ENCODE data around the gene PIP5K1B. TPM values are rescaled to one million over a fixed set of nuclear protein-coding genes. Genes with fewer than 3 reads are reported as not detected.

The PIP5K1B gene
- total RNA-seq, 4 donors from 2014 or later = 0.29 to 8.2 (median 4.1) TPM

DNA sequence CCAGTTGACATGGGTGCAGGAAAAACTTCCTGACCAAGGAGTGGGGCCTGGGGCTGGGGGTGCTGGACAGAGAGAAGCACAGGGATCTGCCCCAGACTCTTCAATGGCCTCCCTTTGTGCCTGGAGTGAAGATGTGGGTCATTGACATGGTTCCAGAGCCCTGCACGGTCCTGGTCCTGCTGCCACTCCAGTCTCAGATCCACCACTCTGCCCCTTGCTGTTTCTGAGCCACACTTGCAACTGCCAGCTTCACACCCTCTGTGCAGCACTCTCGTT, 10.1 kb downstream of the PIP5K1B start:
- TF ChIP-seq, protein P1, sequence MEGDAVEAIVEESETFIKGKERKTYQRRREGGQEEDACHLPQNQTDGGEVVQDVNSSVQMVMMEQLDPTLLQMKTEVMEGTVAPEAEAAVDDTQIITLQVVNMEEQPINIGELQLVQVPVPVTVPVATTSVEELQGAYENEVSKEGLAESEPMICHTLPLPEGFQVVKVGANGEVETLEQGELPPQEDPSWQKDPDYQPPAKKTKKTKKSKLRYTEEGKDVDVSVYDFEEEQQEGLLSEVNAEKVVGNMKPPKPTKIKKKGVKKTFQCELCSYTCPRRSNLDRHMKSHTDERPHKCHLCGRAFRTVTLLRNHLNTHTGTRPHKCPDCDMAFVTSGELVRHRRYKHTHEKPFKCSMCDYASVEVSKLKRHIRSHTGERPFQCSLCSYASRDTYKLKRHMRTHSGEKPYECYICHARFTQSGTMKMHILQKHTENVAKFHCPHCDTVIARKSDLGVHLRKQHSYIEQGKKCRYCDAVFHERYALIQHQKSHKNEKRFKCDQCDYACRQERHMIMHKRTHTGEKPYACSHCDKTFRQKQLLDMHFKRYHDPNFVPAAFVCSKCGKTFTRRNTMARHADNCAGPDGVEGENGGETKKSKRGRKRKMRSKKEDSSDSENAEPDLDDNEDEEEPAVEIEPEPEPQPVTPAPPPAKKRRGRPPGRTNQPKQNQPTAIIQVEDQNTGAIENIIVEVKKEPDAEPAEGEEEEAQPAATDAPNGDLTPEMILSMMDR (IDR thresholded peaks at IDR 0.05) = no peak
- no peak for TF ChIP-seq POLR2A (IDR thresholded peaks at IDR 0.05)
- Histone ChIP-seq H3K27ac (no peak overlapping the region), H3K4me3 (no peak overlapping the region), H3K9me3 (no peaks in the 10 kb centered on the region), H3K27me3 (no peaks in the 10 kb centered on the region), H3K4me1 (no peaks in the 10 kb centered on the region), H3K36me3 (no peaks in the 10 kb centered on the region)
- intact Hi-C loops (cut with DNase I; ENCODE audit: low total_unique reads) = no loop called here
- DNase-seq = no peak

GRCh38 chr9:68717552-68718443, 12.8 kb downstream of the PIP5K1B start:
- intact Hi-C loops (cut with DNase I; ENCODE audit: low total_unique reads) = no loop called here
- Histone ChIP-seq H3K27me3 (no peaks in the 10 kb centered on the region), H3K4me1 (no peaks in the 10 kb centered on the region), H3K9me3 (no peaks in the 10 kb centered on the region), H3K27ac (no peak overlapping the region), H3K36me3 (no peaks in the 10 kb centered on the region), H3K4me3 (no peak overlapping the region)
- no peak for DNase-seq
- no peak for TF ChIP-seq POLR2A (IDR thresholded peaks at IDR 0.05)
- TF ChIP-seq, protein P1 (IDR thresholded peaks at IDR 0.05) = no peak

GRCh38 chr9:68719847-68720246, 14.8 kb downstream of the PIP5K1B start:
- H3K27ac ChIP-seq = no peak overlapping the region
- no peaks in the 10 kb centered on the region for H3K4me1 ChIP-seq
- H3K9me3 ChIP-seq = no peaks in the 10 kb centered on the region
- no peak for DNase-seq
- no peak overlapping the region for H3K4me3 ChIP-seq
- no peaks in the 10 kb centered on the region for H3K36me3 ChIP-seq
- intact Hi-C loops (cut with DNase I; ENCODE audit: low total_unique reads) = no loop called here
- no peak for TF ChIP-seq POLR2A (IDR thresholded peaks at IDR 0.05)
- TF ChIP-seq, protein P1 (IDR thresholded peaks at IDR 0.05) = no peak
- H3K27me3 ChIP-seq = no peaks in the 10 kb centered on the region

GRCh38 chr9:68720656-68721313, 15.7 kb downstream of the PIP5K1B start:
- Histone ChIP-seq H3K27ac (no peak overlapping the region), H3K4me1 (no peaks in the 10 kb centered on the region), H3K36me3 (no peaks in the 10 kb centered on the region), H3K27me3 (no peaks in the 10 kb centered on the region), H3K9me3 (no peaks in the 10 kb centered on the region), H3K4me3 (no peak overlapping the region)
- DNase-seq = no peak
- TF ChIP-seq, protein P1 (IDR thresholded peaks at IDR 0.05) = no peak
- TF ChIP-seq POLR2A (IDR thresholded peaks at IDR 0.05) = no peak
- intact Hi-C loops (cut with DNase I; ENCODE audit: low total_unique reads) = no loop called here

DNA sequence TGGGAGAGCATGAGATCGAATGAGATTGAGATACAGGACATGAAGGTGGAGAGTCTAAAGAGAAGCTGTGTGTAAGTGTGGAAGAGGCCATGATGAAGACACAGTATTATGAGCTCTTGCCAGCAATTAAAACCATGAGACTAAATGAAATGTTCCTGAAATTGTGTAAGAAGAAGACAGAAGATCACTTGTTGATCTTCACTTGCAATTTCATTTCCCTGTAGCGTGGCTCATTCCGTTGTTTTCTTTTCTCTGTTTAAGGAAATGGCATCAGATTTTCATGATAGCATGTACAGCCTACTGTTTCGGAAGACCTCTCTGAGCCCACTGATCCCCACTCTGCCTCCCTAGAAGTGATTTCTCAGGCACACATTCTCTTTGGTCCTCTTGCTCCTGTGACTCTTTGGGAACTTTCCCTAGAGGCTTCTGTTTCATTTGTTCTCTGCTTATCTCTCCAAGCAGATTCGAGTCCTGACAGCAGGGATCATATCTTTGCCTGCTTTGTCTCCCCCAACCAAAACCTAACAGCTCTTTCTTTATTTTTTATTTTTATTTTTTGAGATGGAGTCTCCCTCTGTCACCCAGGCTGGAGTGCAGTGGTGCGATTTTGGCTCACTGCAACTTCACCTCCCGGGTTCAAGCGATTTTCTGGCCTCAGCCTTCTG, 16.8 kb downstream of the PIP5K1B start:
- Histone ChIP-seq H3K27ac (no peak overlapping the region), H3K36me3 (no peaks in the 10 kb centered on the region), H3K4me1 (no peaks in the 10 kb centered on the region), H3K9me3 (no peaks in the 10 kb centered on the region), H3K27me3 (no peaks in the 10 kb centered on the region), H3K4me3 (no peak overlapping the region)
- intact Hi-C loops (cut with DNase I; ENCODE audit: low total_unique reads) = no loop called here
- TF ChIP-seq, protein P1 (IDR thresholded peaks at IDR 0.05) = no peak
- TF ChIP-seq POLR2A (IDR thresholded peaks at IDR 0.05) = no peak
- no peak for DNase-seq

Data from uterus (tissue), 4 donors.